Amniotic stem cell (primary cell): ENCODE data around the gene SCN5A.

ENCODE experiments used
- DNase-seq: peaks from one replicate; lab custom pipeline; 2025; lab: John Stamatoyannopoulos, UW

SCN5A gene

DNA sequence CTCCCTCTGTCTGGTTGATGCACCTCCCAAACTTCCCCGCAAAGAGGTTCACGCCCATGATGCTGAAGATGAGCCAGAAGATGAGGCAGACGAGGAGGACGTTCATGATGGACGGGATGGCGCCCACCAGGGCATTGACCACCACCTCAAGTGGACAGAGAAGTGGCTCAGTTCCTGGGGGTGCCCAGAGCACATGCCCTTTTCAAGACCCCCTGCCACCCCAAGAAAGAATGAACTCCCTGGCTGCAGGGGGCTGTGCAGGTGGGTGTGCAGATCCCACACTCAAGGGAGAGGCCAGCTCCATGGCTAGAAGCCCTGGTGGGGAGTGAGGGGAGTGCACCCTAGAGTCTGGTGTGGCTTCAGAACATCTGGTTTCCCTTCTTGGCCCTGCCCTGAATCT is 89.2 kb downstream of the SCN5A start:
- DNase-seq, result no peak

DNA sequence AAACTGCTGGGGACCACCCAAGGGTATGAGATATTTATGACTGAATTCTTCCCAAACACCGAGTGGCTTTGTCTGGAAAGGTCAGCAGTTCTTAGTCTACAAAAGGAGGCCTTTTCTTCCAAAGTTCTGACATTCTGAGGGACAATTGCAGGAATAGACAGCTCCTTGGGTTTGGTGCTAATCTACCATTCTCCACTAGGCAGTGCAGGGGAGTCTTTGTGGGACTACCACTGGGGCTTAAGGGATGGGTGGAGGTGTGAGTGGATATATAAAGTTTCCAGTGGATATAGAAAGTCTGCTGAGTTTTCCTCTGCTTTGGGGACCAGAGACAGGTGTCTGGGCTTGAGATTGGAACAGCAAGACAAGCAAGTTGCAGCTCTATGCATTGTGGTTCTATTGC is 90.6 kb downstream of the SCN5A start:
- DNase-seq, result no peak

GRCh38 chr3:38556640-38557358 is 92.7 kb downstream of the SCN5A start:
- DNase-seq, result no peak

- DNase-seq, result no peak
Measured at GRCh38 chr3:38555926-38556325, 93.6 kb downstream of the SCN5A start.

DNA sequence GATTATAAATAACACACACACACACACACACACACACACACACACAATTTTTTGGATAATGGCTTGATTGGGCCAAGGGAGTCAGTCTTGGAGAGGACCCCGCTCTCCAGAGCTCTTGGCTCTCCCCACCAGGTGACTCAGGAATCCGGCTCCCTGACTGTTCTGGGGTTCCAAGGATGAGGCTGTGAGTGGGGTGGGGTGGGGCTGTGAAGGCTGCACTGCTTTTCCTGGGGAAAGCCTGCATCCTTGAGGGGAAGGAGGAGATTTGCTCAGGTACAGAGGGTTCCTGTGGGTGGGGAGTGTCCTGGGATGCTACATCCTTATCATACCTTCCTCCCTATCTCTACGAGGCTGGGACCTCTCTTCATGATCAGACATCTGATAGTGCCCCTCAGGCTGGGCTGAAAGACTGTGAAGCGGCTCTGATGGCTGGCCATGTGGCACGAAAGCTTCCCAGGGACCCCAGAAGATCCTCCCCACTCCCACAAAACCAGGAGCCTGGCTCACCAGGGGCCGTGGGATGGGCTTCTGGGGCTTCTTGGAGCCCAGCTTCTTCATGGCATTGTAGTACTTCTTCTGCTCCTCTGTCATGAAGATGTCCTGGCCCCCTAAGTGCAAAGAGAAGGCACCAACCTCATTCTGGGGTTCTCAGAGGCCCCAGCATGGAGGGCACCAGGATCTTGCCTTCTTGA is 94.2 kb downstream of the SCN5A start:
- no peak for DNase-seq

- DNase-seq, result no peak
Measured at GRCh38 chr3:38554127-38554827, 95.2 kb downstream of the SCN5A start.

GRCh38 chr3:38553071-38553470 is 96.4 kb downstream of the SCN5A start:
- DNase-seq, result no peak

GRCh38 chr3:38552364-38552763 is 97.1 kb downstream of the SCN5A start:
- DNase-seq, result no peak

DNA sequence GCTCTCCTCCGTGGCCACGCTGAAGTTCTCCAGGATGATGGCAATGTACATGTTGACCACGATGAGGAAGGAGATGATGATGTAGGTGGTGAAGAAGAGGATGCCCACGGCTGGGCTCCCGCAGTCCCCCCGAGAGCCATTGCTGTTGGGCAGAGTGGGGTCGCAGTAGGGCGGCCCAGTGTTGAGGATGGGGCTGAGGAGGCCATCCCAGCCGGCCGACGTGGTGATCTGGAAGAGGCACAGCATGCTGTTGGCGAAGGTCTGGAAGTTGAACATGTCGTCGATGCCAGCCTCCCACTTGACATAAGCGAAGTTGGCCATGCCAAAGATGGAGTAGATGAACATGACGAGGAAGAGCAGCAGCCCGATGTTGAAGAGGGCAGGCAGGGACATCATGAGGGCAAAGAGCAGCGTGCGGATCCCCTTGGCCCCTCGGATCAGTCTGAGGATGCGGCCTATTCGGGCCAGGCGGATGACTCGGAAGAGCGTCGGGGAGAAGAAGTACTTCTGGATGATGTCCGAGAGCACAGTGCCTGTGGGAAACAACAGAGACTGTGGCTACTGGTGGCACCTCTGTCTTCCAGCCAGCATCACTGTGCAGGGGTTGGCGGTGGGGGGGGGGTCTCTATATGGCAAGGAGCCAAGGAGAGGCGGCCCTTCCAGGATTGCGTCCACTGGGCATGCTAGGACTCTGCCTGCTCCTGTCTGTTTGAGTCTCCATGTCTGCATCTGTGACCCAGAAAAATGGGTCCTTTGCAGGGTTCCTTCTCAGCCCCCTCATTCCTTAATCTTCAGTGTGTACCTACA is 98.3 kb downstream of the SCN5A start:
- DNase-seq, result no peak

DNA sequence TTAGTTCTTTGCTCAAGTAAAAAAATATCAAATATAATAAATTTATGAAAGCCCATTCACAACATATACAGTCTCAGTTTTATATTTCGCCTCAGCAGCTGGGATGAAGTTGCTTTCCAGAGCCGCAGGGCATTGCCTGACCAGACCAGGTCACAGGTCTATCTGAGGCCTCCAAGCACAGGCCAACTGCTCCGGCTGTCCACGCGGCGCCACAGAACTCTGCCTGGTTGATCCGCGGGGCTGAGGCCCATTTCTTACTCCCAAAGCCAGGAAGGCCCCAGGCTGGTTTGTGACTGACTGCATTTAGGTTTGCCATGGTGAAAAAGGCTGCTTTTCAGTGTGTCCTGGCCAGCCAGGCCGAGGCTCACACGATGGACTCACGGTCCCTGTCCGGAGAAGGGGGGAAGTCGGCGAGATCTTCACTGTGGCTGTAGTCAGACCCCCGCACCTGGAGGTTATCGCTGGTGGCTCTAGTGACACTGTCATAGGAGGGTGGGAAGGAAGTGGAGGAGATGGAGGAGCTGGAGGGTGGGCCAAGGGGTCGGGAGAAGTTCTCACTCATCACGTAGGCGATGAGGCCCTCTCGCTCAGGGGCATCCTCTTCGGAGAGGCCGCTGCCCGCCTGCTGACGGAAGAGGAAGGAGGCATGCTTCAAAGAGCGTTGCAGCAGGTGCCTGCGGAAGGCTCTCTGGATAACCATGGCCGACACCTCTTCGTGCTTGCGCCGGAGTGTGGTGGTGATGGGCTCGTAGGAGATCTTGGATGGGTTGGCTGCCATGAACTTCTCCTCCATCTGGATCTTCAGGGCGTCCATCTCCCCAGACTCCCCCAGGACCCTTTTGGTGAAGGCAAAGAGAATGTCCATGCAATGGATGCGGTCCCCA is 99.3 kb downstream of the SCN5A start:
- DNase-seq, result no peak

DNA sequence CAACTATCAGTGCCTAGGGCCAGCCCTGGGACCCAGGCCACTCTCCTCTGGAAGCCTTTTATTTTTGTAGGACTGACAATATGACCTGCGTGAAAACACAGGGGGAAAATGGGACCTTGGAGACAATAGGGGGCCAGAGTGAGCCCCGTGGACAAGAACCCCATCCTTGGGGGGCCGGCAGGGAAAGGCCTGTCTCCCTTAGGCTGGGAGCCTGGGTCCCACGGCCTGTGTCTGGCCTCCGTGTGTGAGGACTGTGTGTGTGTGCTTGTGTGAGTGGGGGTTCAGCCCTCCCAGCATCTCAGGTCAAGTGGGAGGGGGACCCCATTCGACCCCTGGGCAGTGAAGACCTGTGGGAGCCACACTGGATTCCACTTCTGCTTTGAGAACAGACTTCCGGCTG is 100.0 kb downstream of the SCN5A start:
- no peak for DNase-seq

DNA sequence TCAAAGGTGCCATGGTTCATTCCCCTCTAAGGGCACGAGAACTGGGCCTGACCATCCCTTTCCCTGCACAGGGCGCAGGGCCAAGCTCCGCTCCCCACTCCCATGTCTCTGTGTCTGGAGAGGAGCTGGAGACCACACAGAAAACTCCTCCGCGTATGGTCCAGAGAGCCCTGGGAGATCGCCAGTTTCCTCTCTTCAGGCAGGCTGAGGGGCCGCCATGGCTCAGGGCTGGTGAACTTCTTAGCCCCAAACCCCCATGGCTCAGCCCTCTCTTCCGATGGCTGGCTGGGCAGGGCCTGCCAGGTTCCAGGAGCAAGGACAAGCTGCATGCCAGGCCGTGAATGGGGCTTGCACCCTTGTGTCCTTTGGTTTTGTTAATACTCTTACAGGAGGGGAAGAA is 100.4 kb downstream of the SCN5A start:
- DNase-seq, result no peak

DNA sequence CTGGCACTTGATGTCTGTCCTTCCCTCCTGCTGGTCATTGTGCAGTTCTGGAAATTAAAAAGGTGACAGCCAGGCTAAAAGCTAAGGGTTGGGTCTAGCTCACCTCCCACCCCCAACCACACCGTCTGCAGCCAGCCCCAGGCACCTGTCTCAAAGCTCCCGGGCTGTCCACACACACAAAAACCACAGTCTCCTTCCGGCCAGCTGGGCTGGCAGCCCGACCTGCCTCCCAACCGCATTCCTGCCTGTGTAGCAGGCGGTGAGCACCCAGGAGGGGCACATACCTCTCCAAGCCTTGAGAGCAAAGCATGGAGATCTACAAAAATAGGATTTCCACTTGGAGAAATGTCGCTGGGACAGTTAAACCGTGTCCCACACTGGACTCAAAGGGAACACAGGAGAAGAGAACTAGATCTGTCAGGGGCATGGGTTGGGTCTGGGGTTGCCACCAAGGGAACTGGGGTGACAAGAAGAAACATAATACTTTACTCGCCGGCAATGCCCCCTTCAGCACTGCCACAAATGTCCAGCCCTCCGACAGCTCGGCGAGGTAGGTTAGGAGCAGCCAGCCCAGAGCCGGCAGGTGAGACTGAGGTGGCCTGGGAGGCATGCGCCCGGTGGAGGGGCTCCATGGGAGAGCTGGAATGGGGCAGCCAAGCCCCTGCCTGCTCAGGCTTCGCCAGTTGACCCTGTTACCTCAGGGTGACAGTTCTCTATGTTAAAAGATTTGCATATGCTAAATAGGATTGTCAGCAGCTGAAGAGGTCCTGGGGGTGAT is 101.1 kb downstream of the SCN5A start:
- DNase-seq, result no peak

GRCh38 chr3:38545983-38546382 is 103.5 kb downstream of the SCN5A start:
- no peak for DNase-seq

GRCh38 chr3:38545550-38545949 is 103.9 kb downstream of the SCN5A start:
- DNase-seq, result no peak

- no peak for DNase-seq
Measured at GRCh38 chr3:38544926-38545325, 104.6 kb downstream of the SCN5A start.

DNA sequence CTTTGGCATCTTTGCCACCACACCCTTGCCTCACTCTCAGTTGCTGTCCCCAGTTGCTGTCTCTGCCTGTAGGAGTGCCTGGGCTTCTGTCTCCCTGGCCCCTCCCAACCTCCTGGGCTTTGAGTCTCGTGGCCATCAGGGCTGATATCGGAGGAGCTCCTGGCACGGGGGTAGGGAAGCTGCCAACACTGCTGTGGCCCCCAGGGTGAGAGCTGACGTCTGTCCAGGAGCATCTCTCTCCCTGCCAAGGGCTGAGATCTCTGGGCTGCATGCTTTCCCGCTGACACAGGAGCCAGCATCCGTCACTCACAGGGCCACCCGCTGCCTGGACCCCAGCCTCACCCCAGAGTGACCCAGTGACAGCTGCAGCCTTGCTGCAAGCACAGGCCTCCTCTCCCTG is 105.9 kb downstream of the SCN5A start:
- no peak for DNase-seq

GRCh38 chr3:38542401-38543298 is 106.8 kb downstream of the SCN5A start:
- DNase-seq, result no peak

DNA sequence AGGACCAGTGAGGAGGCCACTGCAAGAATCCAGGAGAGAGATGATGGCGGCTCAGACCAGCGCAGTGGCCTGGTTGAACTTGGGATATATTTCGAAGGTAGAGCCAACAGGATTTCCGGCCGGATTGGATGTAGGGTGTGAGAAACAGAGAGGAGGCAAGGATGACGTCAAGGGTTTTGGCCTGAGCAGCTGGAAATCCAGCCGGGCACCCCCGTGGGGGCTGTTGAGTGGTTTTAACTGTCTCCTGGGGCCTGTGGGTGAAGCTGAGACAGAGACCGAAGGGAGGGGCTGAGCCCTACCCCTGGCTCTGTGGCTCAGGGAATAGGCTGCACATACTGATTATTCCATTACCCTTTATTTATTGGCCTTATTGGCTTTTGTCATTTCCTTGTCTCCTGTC is 107.7 kb downstream of the SCN5A start:
- DNase-seq, result no peak
